ENCODE results near the gene CPT1B.

- no peak for TF ChIP-seq CTCF (conservative IDR thresholded peaks at IDR 0.05 in 1 of 2, IDR thresholded peaks at IDR 0.05 in 1 of 2; ENCODE audit: low read depth in 1 of 2, low read length in 2 of 2)
- no peak for TF ChIP-seq EZH2 (IDR thresholded peaks at IDR 0.05; ENCODE audit: low read length, missing control alignments)
These were observed 49.4 kb downstream of the CPT1B start for GRCh38 chr22:50528682-50529415.
